SK-N-SH treated with all-trans-retinoic acid at 6 μM for 48 hours (cell line): ENCODE data around the gene BABAM2.

Source experiments
- ATAC-seq: fragments of 200-7000 bp; cut with Tn5 transposase; 3 replicates; pipeline ENCODE4 v1.9.1; 2020; ENCODE audit warnings: mild to moderate bottlenecking, moderate library complexity
- ARNTL ChIP-seq: fragments of 450-650 bp; formaldehyde crosslinking; IDR thresholded peaks from 2 replicates; pipeline ENCODE4 v1.5.0; 2020; ENCODE audit warnings: low read depth, mild to moderate bottlenecking, moderate library complexity, borderline replicate concordance
- BACH2 ChIP-seq: fragments of 250-450 bp; sonication (Bioruptor Pico); IDR thresholded peaks from 2 replicates; pipeline ENCODE4 v1.9.0; 2021; ENCODE audit warnings: mild to moderate bottlenecking, borderline replicate concordance
- CREB5 ChIP-seq: fragments of 250-450 bp; sonication (Bioruptor Pico); IDR thresholded peaks from 2 replicates; pipeline ENCODE4 v1.5.1; 2020; ENCODE audit warnings: low read depth, mild to moderate bottlenecking, moderate library complexity
- CSDC2 ChIP-seq: fragments of 250-450 bp; sonication (Bioruptor Pico); IDR thresholded peaks from 2 replicates; pipeline ENCODE4 v1.5.0; 2020; ENCODE audit warnings: mild to moderate bottlenecking, moderate library complexity
- ESRRG ChIP-seq: fragments of 250-450 bp; sonication (Bioruptor Pico); IDR thresholded peaks from 2 replicates; pipeline ENCODE4 v1.6.1; 2021; ENCODE audit warnings: mild to moderate bottlenecking
- GLIS3 ChIP-seq: fragments of 250-450 bp; sonication (Bioruptor Pico); IDR thresholded peaks from 2 replicates; pipeline ENCODE4 v1.5.0; 2020; ENCODE audit warnings: mild to moderate bottlenecking, moderate library complexity
- ISL1 ChIP-seq: fragments of 250-450 bp; sonication (Bioruptor Pico); IDR thresholded peaks from 2 replicates; pipeline ENCODE4 v2.1.2; 2022; ENCODE audit warnings: mild to moderate bottlenecking, moderate library complexity
- OSR1 ChIP-seq: fragments of 250-450 bp; sonication (Bioruptor Pico); IDR thresholded peaks from 2 replicates; pipeline ENCODE4 v1.8.0; 2022; ENCODE audit warnings: moderate library complexity, mild to moderate bottlenecking, inconsistent platforms
- PATZ1 ChIP-seq: fragments of 250-450 bp; sonication (Bioruptor Pico); IDR thresholded peaks from 2 replicates; pipeline ENCODE4 v1.8.0; 2020; ENCODE audit warnings: mild to moderate bottlenecking, moderate library complexity, borderline replicate concordance
- POU6F1 ChIP-seq: fragments of 250-450 bp; sonication (Bioruptor Pico); IDR thresholded peaks from 2 replicates; pipeline ENCODE4 v1.8.0; 2021; ENCODE audit warnings: low read depth, mild to moderate bottlenecking, moderate library complexity, borderline replicate concordance
- PPARA ChIP-seq: fragments of 250-450 bp; sonication (Bioruptor Pico); IDR thresholded peaks from 2 replicates; pipeline ENCODE4 v1.5.0; 2020; ENCODE audit warnings: mild to moderate bottlenecking, borderline replicate concordance
- RARB ChIP-seq: fragments of 250-450 bp; sonication (Bioruptor Pico); IDR thresholded peaks from 2 replicates; pipeline ENCODE4 v1.8.0; 2021; ENCODE audit warnings: mild to moderate bottlenecking, moderate library complexity
- SNAI2 ChIP-seq: fragments of 250-450 bp; sonication (Bioruptor Pico); IDR thresholded peaks from 2 replicates; pipeline ENCODE4 v1.5.0; 2020; ENCODE audit warnings: mild to moderate bottlenecking, moderate library complexity
- TCF4 ChIP-seq: fragments of 250-450 bp; sonication (Bioruptor Pico); IDR thresholded peaks from 2 replicates; pipeline ENCODE4 v1.8.0; 2021; ENCODE audit warnings: mild to moderate bottlenecking, moderate library complexity, borderline replicate concordance
- TSHZ2 ChIP-seq: fragments of 250-450 bp; sonication (Bioruptor Pico); IDR thresholded peaks from 2 replicates; pipeline ENCODE4 v1.5.0; 2020; ENCODE audit warnings: mild to moderate bottlenecking, moderate library complexity
- ZC3H10 ChIP-seq: fragments of 250-450 bp; sonication (Bioruptor Pico); IDR thresholded peaks from 2 replicates; pipeline ENCODE4 v1.5.1; 2021; ENCODE audit warnings: mild to moderate bottlenecking, moderate library complexity
- ZFP3 ChIP-seq: fragments of 250-450 bp; sonication (Bioruptor Pico); IDR thresholded peaks from 2 replicates; pipeline ENCODE4 v1.5.0; 2020; ENCODE audit warnings: mild to moderate bottlenecking, moderate library complexity
- ZFP30 ChIP-seq: fragments of 450-650 bp; formaldehyde crosslinking; IDR thresholded peaks from 2 replicates; pipeline ENCODE4 v1.5.0; 2022; ENCODE audit warnings: mild to moderate bottlenecking, moderate library complexity
- ZNF565 ChIP-seq: fragments of 450-650 bp; formaldehyde crosslinking; conservative IDR thresholded peaks from 2 replicates; pipeline ENCODE4 v1.5.0; 2020; ENCODE audit warnings: low read depth, mild to moderate bottlenecking, moderate library complexity
- ZNF70 ChIP-seq: fragments of 450-650 bp; formaldehyde crosslinking; IDR thresholded peaks from 2 replicates; pipeline ENCODE4 v1.5.0; 2020; ENCODE audit warnings: mild to moderate bottlenecking, moderate library complexity
- ZNF8 ChIP-seq: fragments of 450-650 bp; formaldehyde crosslinking; IDR thresholded peaks from 2 replicates; pipeline ENCODE4 v1.5.0; 2020; ENCODE audit warnings: mild to moderate bottlenecking, moderate library complexity

The BABAM2 gene

GRCh38 chr2:28296243-28296642 is 405.7 kb downstream of the BABAM2 start:
- no peak for TF ChIP-seq ZFP3 (CRISPR knock-in tag)
- ATAC-seq = peak; percentile 18; the same call in 2 of the 3 replicates

GRCh38 chr2:28296904-28297303 is 406.4 kb downstream of the BABAM2 start:
- ATAC-seq = peak; percentile 68
- no peak for TF ChIP-seq ISL1 (CRISPR knock-in tag)
- no peak for TF ChIP-seq GLIS3
- no peak for TF ChIP-seq PPARA
- TF ChIP-seq ZFP30 (CRISPR knock-in tag) = no peak
- TF ChIP-seq ZNF8 = no peak
- TF ChIP-seq TCF4 (CRISPR knock-in tag) = no peak
- no peak for TF ChIP-seq SNAI2 (CRISPR knock-in tag)
- TF ChIP-seq RARB (CRISPR knock-in tag) = no peak
- no peak for TF ChIP-seq CSDC2 (CRISPR knock-in tag)
- no peak for TF ChIP-seq OSR1 (CRISPR knock-in tag)

GRCh38 chr2:28297531-28297930 is 407.0 kb downstream of the BABAM2 start:
- no peak for ATAC-seq
- TF ChIP-seq GLIS3 (no peak), POU6F1 (no peak), OSR1 (CRISPR knock-in tag) (no peak), BACH2 (CRISPR knock-in tag) (no peak), ISL1 (CRISPR knock-in tag) (no peak)

- no peak for TF ChIP-seq ZNF70 (CRISPR knock-in tag)
- no peak for TF ChIP-seq ZFP30 (CRISPR knock-in tag)
- TF ChIP-seq ISL1 (CRISPR knock-in tag) = no peak
- TF ChIP-seq TSHZ2 (CRISPR knock-in tag) = no peak
- no peak for TF ChIP-seq ZNF565 (CRISPR knock-in tag)
- no peak for ATAC-seq
Measured at GRCh38 chr2:28298406-28298805, 407.9 kb downstream of the BABAM2 start.

GRCh38 chr2:28300485-28301341 is 410.2 kb downstream of the BABAM2 start:
- TF ChIP-seq TSHZ2 (CRISPR knock-in tag) = no peak
- TF ChIP-seq ZNF8 = no peak
- no peak for TF ChIP-seq PATZ1 (CRISPR knock-in tag)
- TF ChIP-seq ZNF70 (CRISPR knock-in tag) = no peak
- no peak for TF ChIP-seq CREB5 (CRISPR knock-in tag)
- TF ChIP-seq ZC3H10 (CRISPR knock-in tag) = no peak
- no peak for TF ChIP-seq ZNF565 (CRISPR knock-in tag)
- no peak for TF ChIP-seq ZFP30 (CRISPR knock-in tag)
- no peak for TF ChIP-seq ESRRG (CRISPR knock-in tag)
- TF ChIP-seq ARNTL (CRISPR knock-in tag) = no peak
- ATAC-seq = no peak
